HepG2 (cell line): ENCODE data around the gene DSCAM. TPM values are rescaled to one million over a fixed set of nuclear protein-coding genes. Genes with fewer than 3 reads are reported as not detected.

Experiments used
- ATAC-seq: fragments of 200-7000 bp; cut with Tn5 transposase; 3 replicates; pipeline ENCODE4 v1.9.1; 2020; ENCODE audit warnings: mild to moderate bottlenecking, moderate library complexity
- BruUV-seq: library from RNA; stranded (reverse); fragments of 400-500 nt; replicated peaks from 2 replicates; lab custom pipeline; 2021; lab: Mats Ljungman, UMichigan
- CTCF ChIA-PET: fragments of 300-600 bp; formaldehyde crosslinking; extraction: SDS; loops from one replicate; lab custom pipeline; 2021; ENCODE audit warnings: low total read pairs, inconsistent platforms, low intra/inter-chr PET ratio; lab: Yijun Ruan, JAX
- POLR2A ChIA-PET: fragments of 350-600 bp; sonication (Branson Sonifier 250); formaldehyde crosslinking; loops from one replicate; lab custom pipeline; 2020; ENCODE audit warnings: antibody characterized with exemption, inconsistent platforms; lab: Yijun Ruan, JAX
- DNase-seq: peaks from one replicate; pipeline ENCODE4 v3.0.0-alpha.2; 2015; ENCODE audit warnings: low spot score
- FAIRE-seq: peaks from 3 replicates; lab custom pipeline; 2011; peaks lifted over from hg19 to GRCh38; lab: Jason Lieb, UNC
- H2AFZ ChIP-seq: one replicate; pipeline ENCODE4 v1.6.1; 2011; ENCODE audit warnings: low read length, inconsistent platforms
- H3K27ac ChIP-seq: fragments of 300-600 bp; 3 replicates; pipeline ENCODE4 v1.8.0; 2011; ENCODE audit warnings: mixed run types, mild to moderate bottlenecking, mixed read lengths, low read length, inconsistent platforms; ENCODE audit not compliant: insufficient read depth; ENCODE audit errors: extremely low read length
- H3K27me3 ChIP-seq, 2 experiments: fragments of 200-600 bp in 1 of 2; 2 replicates in 1 of 2; 3 replicates in 1 of 2; pipeline versions ENCODE4 v1.6.0 to v1.8.0; 2011; ENCODE audit warnings: low read length in 2 of 2, mild to moderate bottlenecking in 2 of 2, moderate library complexity in 2 of 2, inconsistent platforms in 1 of 2; ENCODE audit not compliant: insufficient read depth in 2 of 2, control insufficient read depth in 1 of 2
- H3K36me3 ChIP-seq, 2 experiments: fragments of 200-600 bp in 1 of 2; replicated peaks in 1 of 2; 2 replicates in 1 of 2; 3 replicates in 1 of 2; pipeline versions ENCODE4 v1.5.1 to v1.8.0; 2011; ENCODE audit warnings: low read length in 2 of 2, inconsistent platforms in 1 of 2; ENCODE audit not compliant: insufficient read depth in 2 of 2, control insufficient read depth in 1 of 2
- H3K4me1 ChIP-seq: 2 replicates; pipeline ENCODE4 v1.5.1; 2012; ENCODE audit warnings: low read length, inconsistent platforms; ENCODE audit not compliant: insufficient read depth
- H3K4me2 ChIP-seq: 2 replicates; pipeline ENCODE4 v1.6.0; 2011; ENCODE audit warnings: low read depth, low read length, inconsistent platforms
- H3K4me3 ChIP-seq, 3 experiments: fragments of 200-600 bp in 1 of 3; sonication (generic), shearing (Covaris generic) in 1 of 3; replicated peaks in 1 of 3; 2 replicates each; pipeline ENCODE4 v1.5.1; 2011 to 2016; ENCODE audit warnings: low read length in 3 of 3, inconsistent platforms in 2 of 3, low read depth in 2 of 3, mild to moderate bottlenecking in 2 of 3, control low read depth in 1 of 3, mixed read lengths in 1 of 3; ENCODE audit not compliant: insufficient read depth in 1 of 3
- H3K79me2 ChIP-seq: one replicate; pipeline ENCODE4 v1.6.1; 2011; ENCODE audit warnings: low read length, inconsistent platforms; ENCODE audit not compliant: insufficient read depth
- H3K9ac ChIP-seq: 2 replicates; pipeline ENCODE4 v1.6.0; 2011; ENCODE audit warnings: mild to moderate bottlenecking, low read depth, low read length, inconsistent platforms; ENCODE audit not compliant: insufficient read depth
- H3K9me3 ChIP-seq: 2 replicates; pipeline ENCODE4 v1.5.1; 2012; ENCODE audit warnings: mild to moderate bottlenecking, low read length
- H4K20me1 ChIP-seq: 2 replicates; pipeline ENCODE4 v1.6.0; 2011; ENCODE audit warnings: inconsistent platforms, mild to moderate bottlenecking, low read length, moderate library complexity; ENCODE audit not compliant: insufficient read depth
- KDM1A ChIP-seq: IDR thresholded peaks from 2 replicates; pipeline ENCODE4 v1.6.1; 2016; ENCODE audit warnings: missing compliant biosample characterization
- NONO ChIP-seq, 2 experiments: fragments of 450-650 bp in 1 of 2; sonication (generic) in 1 of 2; formaldehyde crosslinking in 1 of 2; IDR thresholded peaks in 1 of 2; conservative IDR thresholded peaks in 1 of 2; 2 replicates each; pipeline versions ENCODE4 v1.6.1 to v1.8.0; 2017 to 2022; ENCODE audit warnings: mild to moderate bottlenecking in 1 of 2, missing genetic modification reagents in 1 of 2, moderate library complexity in 1 of 2
- PRDM15 ChIP-seq: sonication (generic); formaldehyde crosslinking; IDR thresholded peaks from 2 replicates; pipeline ENCODE4 v1.4.0; 2020; ENCODE audit warnings: missing genetic modification reagents
- YEATS4 ChIP-seq: sonication (generic); formaldehyde crosslinking; IDR thresholded peaks from 2 replicates; pipeline ENCODE4 v1.4.0; 2020; ENCODE audit warnings: missing genetic modification reagents, borderline replicate concordance
- ZNF367 ChIP-seq: sonication (generic); formaldehyde crosslinking; IDR thresholded peaks from 2 replicates; pipeline ENCODE4 v1.4.0; 2020; ENCODE audit warnings: missing genetic modification reagents, borderline replicate concordance
- ZNF430 ChIP-seq: sonication (generic); formaldehyde crosslinking; IDR thresholded peaks from 2 replicates; pipeline ENCODE4 v1.9.0; 2021; ENCODE audit warnings: mild to moderate bottlenecking, missing genetic modification reagents
- ZNF432 ChIP-seq: sonication (generic); formaldehyde crosslinking; IDR thresholded peaks from 2 replicates; pipeline ENCODE4 v1.5.0; 2020; ENCODE audit warnings: missing genetic modification reagents, mild to moderate bottlenecking, borderline replicate concordance
- ZNF710 ChIP-seq: sonication (generic); formaldehyde crosslinking; IDR thresholded peaks from 2 replicates; pipeline ENCODE4 v1.5.0; 2020; ENCODE audit warnings: mild to moderate bottlenecking, missing genetic modification reagents, borderline replicate concordance
- ZNF761 ChIP-seq: sonication (generic); formaldehyde crosslinking; conservative IDR thresholded peaks from 2 replicates; pipeline ENCODE4 v1.4.0; 2020; ENCODE audit warnings: mild to moderate bottlenecking, missing genetic modification reagents
- WGBS: methylation state at CpG from one replicate; pipeline ENCODE4 v1.1.6; 2017; ENCODE audit warnings: low lambda C conversion rate; 5-methylcytosine and 5-hydroxymethylcytosine counted together
- in situ Hi-C: cut with HindIII; loops from 2 replicates; pipeline ENCODE4 v1.10.0; 2017; ENCODE audit warnings: low pct_unique_long_range_greater_than_20kb; ENCODE audit not compliant: extremely low pct_ligation_motif_present
- intact Hi-C: fragments of 100-400 bp; cut with micrococcal nuclease; formaldehyde crosslinking; loops from one replicate; pipeline ENCODE4 v1.10.0; 2022; ENCODE audit not compliant: unreplicated experiment
- polyA plus RNA-seq, 8 experiments: library from polyadenylated mRNA; depleted of rRNA in 3 of 8; stranded (reverse) in 7 of 8; unstranded in 1 of 8; fragments of >200 nt; fragmentation: Illumina TruSeq in 4 of 8; extraction: Trizol in 4 of 8; gene quantifications; 2 replicates each; pipeline versions ENCODE4 v1.2.1 to v1.2.3, GENCODE V29; 2011 to 2016; ENCODE audit warnings: low read depth in 4 of 8, missing spikeins in 1 of 8, mixed read lengths in 1 of 8; ENCODE audit not compliant: insufficient read depth in 1 of 8
- total RNA-seq, 5 experiments: library from RNA; depleted of rRNA; stranded (reverse); fragments of >200 nt; fragmentation: Illumina TruSeq; extraction: Trizol; gene quantifications; 2 replicates each; pipeline ENCODE4 v1.2.3, GENCODE V29; 2016; ENCODE audit warnings: low read depth in 1 of 5
- TF ChIP-seq, protein P1 (sequence below): IDR thresholded peaks from 2 replicates; pipeline ENCODE4 v1.6.1; 2016; ENCODE audit warnings: missing biosample characterization, missing genetic modification reagents, low read depth
- TF ChIP-seq, protein P2 (sequence below), 2 experiments: fragments of 450-650 bp in 1 of 2; sonication (generic) in 1 of 2; formaldehyde crosslinking; IDR thresholded peaks; 2 replicates each; pipeline versions ENCODE4 v1.5.0 to v1.8.0; 2020 to 2022; ENCODE audit warnings: mild to moderate bottlenecking in 1 of 2, missing genetic modification reagents in 1 of 2

The DSCAM gene
- total and polyA plus RNA-seq, 2 of the 13 experiments (the other 11 are each of a cell fraction or from before 2014, with no cell fraction given) = not detected

DNA sequence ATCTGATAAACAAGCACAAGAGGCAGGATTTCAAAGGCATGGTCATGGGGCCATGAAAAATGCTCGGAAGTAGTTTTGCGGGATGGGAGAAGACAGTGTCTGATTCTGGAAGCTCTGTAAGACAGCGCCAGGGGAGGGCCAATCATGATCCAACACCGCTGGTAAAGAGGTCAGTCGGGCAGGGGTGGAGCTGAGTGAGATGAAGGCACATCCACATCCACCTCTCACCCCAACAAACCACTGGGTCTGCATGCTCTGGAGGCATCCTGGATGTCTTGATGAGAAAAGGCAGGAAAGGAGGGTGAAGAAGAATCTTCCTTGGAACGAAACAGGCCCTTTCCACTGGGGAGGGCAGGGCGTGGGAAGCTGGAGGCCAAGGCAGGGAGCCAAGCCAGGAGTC lies 691.4 kb downstream of the DSCAM start:
- ChIA-PET POLR2A (no interaction called here), CTCF (no interaction called here)
- Histone ChIP-seq H3K79me2 (no peaks in the 10 kb centered on the region), H3K27me3 (no peaks in the 10 kb centered on the region), H3K4me3 (no peak overlapping the region), H3K4me1 (no peaks in the 10 kb centered on the region), H3K9ac (no peak overlapping the region), H3K4me2 (no peak overlapping the region), H3K36me3 (no peaks in the 10 kb centered on the region), H3K27ac (no peak overlapping the region), H2AFZ (no peak overlapping the region), H4K20me1 (no peaks in the 10 kb centered on the region), H3K9me3 (peaks cover 93% of the 10 kb centered on the region)
- FAIRE-seq (no peak), DNase-seq (no peak), ATAC-seq (no peak)
- BruUV-seq = no TSS peak
- WGBS = 20% methylated on average over 7 of the region's 7 CpGs
- TF ChIP-seq ZNF761 (CRISPR knock-in tag) (no peak), ZNF430 (CRISPR knock-in tag) (no peak), ZNF710 (CRISPR knock-in tag) (no peak), PRDM15 (CRISPR knock-in tag) (no peak), NONO (IDR thresholded peaks at IDR 0.05) (no peak), NONO (CRISPR knock-in tag; conservative IDR thresholded peaks at IDR 0.05) (no peak), KDM1A (CRISPR knock-in tag) (no peak), ZNF367 (CRISPR knock-in tag) (no peak), ZNF432 (CRISPR knock-in tag) (no peak), YEATS4 (no peak)
- TF ChIP-seq, protein P1, sequence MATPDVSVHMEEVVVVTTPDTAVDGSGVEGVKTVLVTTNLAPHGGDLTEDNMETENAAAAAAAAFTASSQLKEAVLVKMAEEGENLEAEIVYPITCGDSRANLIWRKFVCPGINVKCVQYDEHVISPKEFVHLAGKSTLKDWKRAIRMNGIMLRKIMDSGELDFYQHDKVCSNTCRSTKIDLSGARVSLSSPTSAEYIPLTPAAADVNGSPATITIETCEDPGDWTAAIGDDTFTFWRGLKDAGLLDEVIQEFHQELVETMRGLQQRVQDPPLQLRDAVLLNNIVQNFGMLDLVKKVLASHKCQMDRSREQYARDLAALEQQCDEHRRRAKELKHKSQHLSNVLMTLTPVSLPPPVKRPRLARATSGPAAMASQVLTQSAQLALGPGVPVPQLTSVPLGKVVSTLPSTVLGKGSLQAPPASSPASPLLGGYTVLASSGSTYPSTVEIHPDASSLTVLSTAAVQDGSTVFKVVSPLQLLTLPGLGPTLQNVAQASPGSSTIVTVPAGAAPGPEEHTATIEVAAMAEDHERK = no peak
- TF ChIP-seq, protein P2, sequence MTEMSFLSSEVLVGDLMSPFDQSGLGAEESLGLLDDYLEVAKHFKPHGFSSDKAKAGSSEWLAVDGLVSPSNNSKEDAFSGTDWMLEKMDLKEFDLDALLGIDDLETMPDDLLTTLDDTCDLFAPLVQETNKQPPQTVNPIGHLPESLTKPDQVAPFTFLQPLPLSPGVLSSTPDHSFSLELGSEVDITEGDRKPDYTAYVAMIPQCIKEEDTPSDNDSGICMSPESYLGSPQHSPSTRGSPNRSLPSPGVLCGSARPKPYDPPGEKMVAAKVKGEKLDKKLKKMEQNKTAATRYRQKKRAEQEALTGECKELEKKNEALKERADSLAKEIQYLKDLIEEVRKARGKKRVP (CRISPR knock-in tag; IDR thresholded peaks at IDR 0.05) = no peak
- in situ Hi-C loops (no loop called here), intact Hi-C loops (no loop called here)
